HCT116 (cell line): ENCODE data around the gene CDCP2.

Experiments
- CTCF ChIP-seq, 3 experiments: fragments of 200-600 bp in 1 of 3; sonication (generic) in 1 of 3; IDR thresholded peaks in 2 of 3; conservative IDR thresholded peaks in 1 of 3; 2 replicates each; pipeline ENCODE4 v1.5.1; 2012 to 2017; ENCODE audit warnings: low read depth in 2 of 3, low read length in 2 of 3, antibody characterized with exemption in 1 of 3, borderline replicate concordance in 1 of 3, control low read depth in 1 of 3, mild to moderate bottlenecking in 1 of 3, mixed read lengths in 1 of 3, mixed run types in 1 of 3, moderate library complexity in 1 of 3; ENCODE audit not compliant: insufficient read depth in 1 of 3
- EZH2 ChIP-seq: fragments of 200-600 bp; sonication (generic); IDR thresholded peaks from 2 replicates; pipeline ENCODE4 v1.6.1; 2017; ENCODE audit warnings: antibody characterized with exemption, mixed run types
- POLR2AphosphoS5 ChIP-seq: IDR thresholded peaks from 2 replicates; pipeline ENCODE4 v1.6.1; 2011; ENCODE audit warnings: mild to moderate bottlenecking, low read depth, low read length, moderate library complexity
- TCF7L2 ChIP-seq: IDR thresholded peaks from 2 replicates; pipeline ENCODE4 v1.7.0; 2011; ENCODE audit warnings: borderline replicate concordance, inconsistent platforms; ENCODE audit not compliant: insufficient read depth, insufficient read length; ENCODE audit errors: extremely low read depth
- TF ChIP-seq, protein P1 (sequence below): IDR thresholded peaks from 2 replicates; pipeline ENCODE4 v1.6.1; 2011; ENCODE audit warnings: mild to moderate bottlenecking, low read length, moderate library complexity; ENCODE audit not compliant: insufficient replicate concordance; ENCODE audit errors: extremely low read depth

DNA sequence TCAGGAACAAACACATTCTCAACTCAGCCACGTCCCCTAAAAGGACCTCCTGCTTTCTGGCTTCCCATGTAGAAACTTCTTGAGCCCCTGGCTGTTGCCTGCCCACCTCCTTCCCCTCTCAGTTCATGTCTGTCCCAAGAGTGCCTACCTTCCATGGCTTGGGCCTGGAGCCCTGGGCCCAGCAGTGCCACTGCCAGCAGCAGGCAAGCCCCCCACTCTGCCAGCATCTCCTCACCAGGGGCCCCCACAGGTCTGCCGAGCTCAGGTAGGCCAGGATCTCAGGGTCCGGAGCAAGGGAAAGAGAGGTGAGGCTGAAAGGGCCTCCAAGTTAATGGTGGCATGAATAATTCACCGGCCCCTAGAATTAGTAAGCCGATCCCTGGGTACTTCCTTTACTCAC lies at the start of gene CDCP2:
- TF ChIP-seq CTCF (IDR thresholded peaks at IDR 0.05 in 2 of 3, conservative IDR thresholded peaks at IDR 0.05 in 1 of 3; ENCODE audit: borderline replicate concordance in 1 of 3, insufficient read depth in 1 of 3, low read depth in 2 of 3, low read length in 2 of 3) (no peak), TCF7L2 (no peak), POLR2AphosphoS5 (no peak), EZH2 (no peak)
- TF ChIP-seq, protein P1, sequence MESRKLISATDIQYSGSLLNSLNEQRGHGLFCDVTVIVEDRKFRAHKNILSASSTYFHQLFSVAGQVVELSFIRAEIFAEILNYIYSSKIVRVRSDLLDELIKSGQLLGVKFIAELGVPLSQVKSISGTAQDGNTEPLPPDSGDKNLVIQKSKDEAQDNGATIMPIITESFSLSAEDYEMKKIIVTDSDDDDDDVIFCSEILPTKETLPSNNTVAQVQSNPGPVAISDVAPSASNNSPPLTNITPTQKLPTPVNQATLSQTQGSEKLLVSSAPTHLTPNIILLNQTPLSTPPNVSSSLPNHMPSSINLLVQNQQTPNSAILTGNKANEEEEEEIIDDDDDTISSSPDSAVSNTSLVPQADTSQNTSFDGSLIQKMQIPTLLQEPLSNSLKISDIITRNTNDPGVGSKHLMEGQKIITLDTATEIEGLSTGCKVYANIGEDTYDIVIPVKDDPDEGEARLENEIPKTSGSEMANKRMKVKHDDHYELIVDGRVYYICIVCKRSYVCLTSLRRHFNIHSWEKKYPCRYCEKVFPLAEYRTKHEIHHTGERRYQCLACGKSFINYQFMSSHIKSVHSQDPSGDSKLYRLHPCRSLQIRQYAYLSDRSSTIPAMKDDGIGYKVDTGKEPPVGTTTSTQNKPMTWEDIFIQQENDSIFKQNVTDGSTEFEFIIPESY, result no peak
